H9 (cell line): ENCODE data around the gene GAK. TPM values are rescaled to one million over a fixed set of nuclear protein-coding genes. Genes with fewer than 3 reads are reported as not detected.
A peak's percentile ranks its signal among the peaks of the same experiment; 100 is the strongest.

ENCODE experiments used
- DNase-seq: peaks from one replicate; pipeline ENCODE4 v3.0.0-alpha.2; 2017
- H2AFZ ChIP-seq: one replicate; pipeline ENCODE4 v1.6.1; 2013; ENCODE audit warnings: mild to moderate bottlenecking, low read length, control low read depth, moderate library complexity
- H2AK5ac ChIP-seq: 2 replicates; pipeline ENCODE4 v1.6.1; 2013; ENCODE audit warnings: low read length, control low read depth, mixed read lengths; ENCODE audit not compliant: insufficient read length
- H2BK120ac ChIP-seq: one replicate; pipeline ENCODE4 v1.6.1; 2013; ENCODE audit warnings: low read depth, mild to moderate bottlenecking, low read length, control low read depth, inconsistent platforms; ENCODE audit not compliant: poor library complexity, severe bottlenecking
- H2BK12ac ChIP-seq: 2 replicates; pipeline ENCODE4 v1.6.1; 2013; ENCODE audit warnings: low read length, control low read depth, mixed read lengths, low read depth; ENCODE audit not compliant: insufficient read length
- H2BK15ac ChIP-seq: 2 replicates; pipeline ENCODE4 v1.6.1; 2013; ENCODE audit warnings: low read depth, low read length, control low read depth
- H2BK20ac ChIP-seq: one replicate; pipeline ENCODE4 v1.6.1; 2013; ENCODE audit warnings: low read depth, mild to moderate bottlenecking, low read length, control low read depth, inconsistent platforms; ENCODE audit not compliant: poor library complexity, severe bottlenecking
- H2BK5ac ChIP-seq: 2 replicates; pipeline ENCODE4 v1.6.1; 2013; ENCODE audit warnings: low read length, control low read depth, mixed read lengths; ENCODE audit not compliant: insufficient read length
- H3K14ac ChIP-seq: 2 replicates; pipeline ENCODE4 v1.6.1; 2013; ENCODE audit warnings: low read length, control low read depth; ENCODE audit not compliant: insufficient read depth
- H3K18ac ChIP-seq: 2 replicates; pipeline ENCODE4 v1.6.1; 2013; ENCODE audit warnings: low read depth, mild to moderate bottlenecking, mixed read lengths, low read length, control low read depth; ENCODE audit not compliant: insufficient read length
- H3K23ac ChIP-seq: 2 replicates; pipeline ENCODE4 v1.6.1; 2013; ENCODE audit warnings: low read length, control low read depth, mixed read lengths, low read depth; ENCODE audit not compliant: insufficient read length
- H3K23me2 ChIP-seq: 2 replicates; pipeline ENCODE4 v1.6.1; 2013; ENCODE audit warnings: low read depth, mild to moderate bottlenecking, mixed read lengths, low read length, control low read depth; ENCODE audit not compliant: insufficient read length, poor library complexity, severe bottlenecking
- H3K27ac ChIP-seq: 2 replicates; pipeline ENCODE4 v1.5.1; 2013; ENCODE audit warnings: low read length, control low read depth, mixed read lengths, low read depth; ENCODE audit not compliant: insufficient read length
- H3K27me3 ChIP-seq: 2 replicates; pipeline ENCODE4 v1.6.1; 2013; ENCODE audit warnings: low read length, control low read depth, inconsistent platforms; ENCODE audit not compliant: insufficient read depth
- H3K4ac ChIP-seq: 2 replicates; pipeline ENCODE4 v1.6.1; 2013; ENCODE audit warnings: low read depth, mild to moderate bottlenecking, control low read depth, inconsistent platforms, low read length, moderate library complexity
- H3K4me1 ChIP-seq: 2 replicates; pipeline ENCODE4 v1.6.1; 2013; ENCODE audit warnings: low read length, control low read depth, inconsistent platforms; ENCODE audit not compliant: insufficient read depth
- H3K4me2 ChIP-seq: 2 replicates; pipeline ENCODE4 v1.6.1; 2013; ENCODE audit warnings: low read length, control low read depth, mixed read lengths; ENCODE audit not compliant: insufficient read length, insufficient read depth
- H3K56ac ChIP-seq: 2 replicates; pipeline ENCODE4 v1.6.1; 2013; ENCODE audit warnings: low read depth, mild to moderate bottlenecking, mixed read lengths, low read length, control low read depth; ENCODE audit not compliant: insufficient read length
- H3K79me1 ChIP-seq: 2 replicates; pipeline ENCODE4 v1.6.1; 2013; ENCODE audit warnings: low read depth, mild to moderate bottlenecking, moderate library complexity, low read length, control low read depth, inconsistent platforms; ENCODE audit not compliant: insufficient read depth, poor library complexity, severe bottlenecking
- H3K79me2 ChIP-seq: 2 replicates; pipeline ENCODE4 v1.6.1; 2013; ENCODE audit warnings: low read length, control low read depth, inconsistent platforms; ENCODE audit not compliant: insufficient read depth
- H3K9ac ChIP-seq: 2 replicates; pipeline ENCODE4 v1.6.1; 2013; ENCODE audit warnings: low read length, control low read depth, mixed read lengths; ENCODE audit not compliant: insufficient read length; ENCODE audit errors: extremely low read depth
- H3K9me3 ChIP-seq: one replicate; pipeline ENCODE4 v1.6.1; 2013; ENCODE audit warnings: low read depth, low read length, inconsistent platforms; ENCODE audit not compliant: control insufficient read depth
- H3T11ph ChIP-seq: one replicate; pipeline ENCODE4 v1.6.1; 2013; ENCODE audit warnings: mild to moderate bottlenecking, low read length, control low read depth, inconsistent platforms
- H4K20me1 ChIP-seq: one replicate; pipeline ENCODE4 v1.6.1; 2013; ENCODE audit not compliant: control insufficient read depth, insufficient read length, insufficient read depth
- H4K5ac ChIP-seq: 2 replicates; pipeline ENCODE4 v1.6.1; 2013; ENCODE audit warnings: low read depth, mild to moderate bottlenecking, mixed read lengths, low read length, control low read depth; ENCODE audit not compliant: insufficient read length
- H4K8ac ChIP-seq: replicated peaks from 2 replicates; pipeline ENCODE4 v1.6.1; 2013; ENCODE audit warnings: low read length, control low read depth, mixed read lengths, low read depth; ENCODE audit not compliant: insufficient read length
- H4K91ac ChIP-seq: 2 replicates; pipeline ENCODE4 v1.6.1; 2013; ENCODE audit warnings: low read depth, mild to moderate bottlenecking, moderate library complexity, mixed read lengths, low read length, control low read depth; ENCODE audit not compliant: insufficient read length
- H3K27ac Mint-ChIP-seq, 3 experiments: 2 replicates in 2 of 3; 3 replicates in 1 of 3; pipeline ENCODE4 v1.8.0; 2020 to 2021; ENCODE audit warnings: mixed read lengths in 3 of 3, mild to moderate bottlenecking in 1 of 3, moderate library complexity in 1 of 3
- H3K27me3 Mint-ChIP-seq: 2 replicates; pipeline ENCODE4 v1.8.0; 2021; ENCODE audit warnings: low read depth, mild to moderate bottlenecking, moderate library complexity, mixed read lengths
- H3K36me3 Mint-ChIP-seq, 3 experiments: 2 replicates in 2 of 3; 3 replicates in 1 of 3; pipeline ENCODE4 v1.8.0; 2020 to 2021; ENCODE audit warnings: low read depth in 3 of 3, mixed read lengths in 3 of 3; ENCODE audit not compliant: insufficient read depth in 1 of 3
- H3K4me1 Mint-ChIP-seq, 2 experiments: 2 replicates each; pipeline ENCODE4 v1.8.0; 2020; ENCODE audit warnings: mixed read lengths in 2 of 2
- H3K4me3 Mint-ChIP-seq, 2 experiments: 2 replicates in 1 of 2; 3 replicates in 1 of 2; pipeline ENCODE4 v1.8.0; 2020 to 2021; ENCODE audit warnings: mild to moderate bottlenecking in 2 of 2, mixed read lengths in 2 of 2, moderate library complexity in 1 of 2
- H3K9me3 Mint-ChIP-seq, 2 experiments: 2 replicates in 1 of 2; 3 replicates in 1 of 2; pipeline ENCODE4 v1.8.0; 2020; ENCODE audit warnings: mild to moderate bottlenecking in 2 of 2, mixed read lengths in 2 of 2, moderate library complexity in 1 of 2
- WGBS: extraction: QIAGEN DNeasy Blood & Tissue Kit; methylation state at CpG from one replicate; pipeline ENCODE4 v1.1.7; 2013; ENCODE audit warnings: missing lambda C conversion rate, low lambda C conversion rate, mixed read lengths; ENCODE audit not compliant: insufficient read length; ENCODE audit errors: extremely low coverage; 5-methylcytosine and 5-hydroxymethylcytosine counted together
- total RNA-seq: library from RNA; stranded (reverse); gene quantifications from 2 replicates; pipeline ENCODE4 v1.2.1, GENCODE V29; 2021
- TF ChIP-seq, protein P1 (sequence below): fragments of 200-600 bp; sonication (generic); conservative IDR thresholded peaks from 3 replicates; pipeline ENCODE4 v1.8.0; 2021; ENCODE audit warnings: antibody characterized with exemption, mild to moderate bottlenecking

GAK gene
- total RNA-seq, 1 experiment from 2014 or later = 80.7 TPM

DNA sequence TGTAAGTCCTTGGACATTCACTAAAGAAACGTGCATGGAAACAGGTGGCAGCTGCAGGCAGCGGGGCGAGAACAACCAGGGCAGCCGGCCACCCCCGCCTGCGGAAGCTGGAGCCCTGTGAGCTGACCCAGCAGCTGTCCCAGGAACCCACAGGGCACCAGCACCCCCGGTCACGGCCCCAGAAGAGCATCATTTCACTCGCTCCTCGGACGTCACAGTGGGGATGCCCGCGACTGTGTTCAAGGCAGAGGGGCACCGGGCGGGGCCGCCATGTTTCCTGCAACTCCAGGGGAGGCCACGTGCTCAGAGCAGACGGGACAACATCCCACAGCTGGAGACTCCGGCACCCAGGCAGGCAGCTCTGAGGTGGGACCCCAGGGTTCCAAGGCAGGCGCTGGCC, 61.2 kb downstream of the GAK start:
- H3K9me3 Mint-ChIP-seq = no peaks in the 10 kb centered on the region; a peak in 1 of 5 replicates
- Histone ChIP-seq H3K9ac (no peak overlapping the region), H3K56ac (no peak overlapping the region), H2BK120ac (no peak overlapping the region), H3K23ac (no peak overlapping the region), H3K79me2 (no peaks in the 10 kb centered on the region), H3K18ac (no peak overlapping the region), H2BK20ac (no peak overlapping the region), H3K79me1 (no peaks in the 10 kb centered on the region), H3K14ac (no peak overlapping the region), H4K91ac (no peak overlapping the region), H3K4ac (no peak overlapping the region), H3K9me3 (no peaks in the 10 kb centered on the region), H3T11ph (no peak overlapping the region), H4K5ac (no peak overlapping the region), H3K27me3 (no peaks in the 10 kb centered on the region), H2BK5ac (no peak overlapping the region), H4K20me1 (peaks cover 4% of the 10 kb centered on the region), H2AK5ac (no peak overlapping the region), H3K4me2 (no peak overlapping the region), H3K23me2 (no peaks in the 10 kb centered on the region), H2AFZ (no peak overlapping the region), H3K27ac (no peak overlapping the region), H4K8ac (no peak overlapping the region), H3K4me1 (no peaks in the 10 kb centered on the region), H2BK15ac (no peak overlapping the region), H2BK12ac (no peak overlapping the region)
- H3K36me3 Mint-ChIP-seq = peaks cover 17 to 54% (median 43%) of the 10 kb centered on the region in 3 experiments
- no peaks in the 10 kb centered on the region for H3K4me1 Mint-ChIP-seq
- TF ChIP-seq, protein P1, sequence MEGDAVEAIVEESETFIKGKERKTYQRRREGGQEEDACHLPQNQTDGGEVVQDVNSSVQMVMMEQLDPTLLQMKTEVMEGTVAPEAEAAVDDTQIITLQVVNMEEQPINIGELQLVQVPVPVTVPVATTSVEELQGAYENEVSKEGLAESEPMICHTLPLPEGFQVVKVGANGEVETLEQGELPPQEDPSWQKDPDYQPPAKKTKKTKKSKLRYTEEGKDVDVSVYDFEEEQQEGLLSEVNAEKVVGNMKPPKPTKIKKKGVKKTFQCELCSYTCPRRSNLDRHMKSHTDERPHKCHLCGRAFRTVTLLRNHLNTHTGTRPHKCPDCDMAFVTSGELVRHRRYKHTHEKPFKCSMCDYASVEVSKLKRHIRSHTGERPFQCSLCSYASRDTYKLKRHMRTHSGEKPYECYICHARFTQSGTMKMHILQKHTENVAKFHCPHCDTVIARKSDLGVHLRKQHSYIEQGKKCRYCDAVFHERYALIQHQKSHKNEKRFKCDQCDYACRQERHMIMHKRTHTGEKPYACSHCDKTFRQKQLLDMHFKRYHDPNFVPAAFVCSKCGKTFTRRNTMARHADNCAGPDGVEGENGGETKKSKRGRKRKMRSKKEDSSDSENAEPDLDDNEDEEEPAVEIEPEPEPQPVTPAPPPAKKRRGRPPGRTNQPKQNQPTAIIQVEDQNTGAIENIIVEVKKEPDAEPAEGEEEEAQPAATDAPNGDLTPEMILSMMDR = no peak
- no peak overlapping the region for H3K4me3 Mint-ChIP-seq
- no CpG with 5 or more reads among the region's 20 CpGs for WGBS
- no peaks in the 10 kb centered on the region for H3K27me3 Mint-ChIP-seq
- H3K27ac Mint-ChIP-seq = peak overlapping the region in 1 of 3 experiments; percentile 44; a peak in 1 of 7 replicates
- DNase-seq = no peak
